GM18870 (cell line): ENCODE data around the gene NKAIN4.

Experiments
- ATAC-seq: cut with Tn5 transposase; IDR thresholded peaks from one replicate; pipeline ENCODE4 v1.9.1; 2021; ENCODE audit warnings: moderate library complexity; ENCODE audit not compliant: unreplicated experiment

The NKAIN4 gene

GRCh38 chr20:63254232-63254605 is at the start of gene NKAIN4:
TSS of gene NKAIN4 (minus strand) at chr20:63254463. CDS start at chr20:63254450, 13 bp downstream.
- ATAC-seq, result no peak

- no peak for ATAC-seq
Measured at GRCh38 chr20:63303095-63303666, 48.9 kb upstream of the NKAIN4 start.

- no peak for ATAC-seq
Measured at GRCh38 chr20:63301671-63302070, 47.4 kb upstream of the NKAIN4 start.

- no peak for ATAC-seq
Measured at GRCh38 chr20:63298731-63299312, 44.6 kb upstream of the NKAIN4 start.

- no peak for ATAC-seq
Measured at GRCh38 chr20:63297796-63298572, 43.7 kb upstream of the NKAIN4 start.

- no peak for ATAC-seq
Measured at GRCh38 chr20:63297371-63297781, 43.1 kb upstream of the NKAIN4 start.

GRCh38 chr20:63296531-63297299 is 42.5 kb upstream of the NKAIN4 start:
- ATAC-seq, result no peak

GRCh38 chr20:63295846-63296245 is 41.6 kb upstream of the NKAIN4 start:
- ATAC-seq, result no peak

- no peak for ATAC-seq
Measured at GRCh38 chr20:63295422-63295821, 41.2 kb upstream of the NKAIN4 start.

GRCh38 chr20:63295018-63295417 is 40.8 kb upstream of the NKAIN4 start:
- ATAC-seq, result no peak

GRCh38 chr20:63294536-63294900 is 40.3 kb upstream of the NKAIN4 start:
- ATAC-seq, result no peak

- ATAC-seq, result no peak
Measured at GRCh38 chr20:63293871-63294535, 39.7 kb upstream of the NKAIN4 start.

GRCh38 chr20:63293456-63293855 is 39.2 kb upstream of the NKAIN4 start:
- no peak for ATAC-seq

GRCh38 chr20:63292904-63293303 is 38.6 kb upstream of the NKAIN4 start, which contains the start of gene COL20A1:
TSS of gene COL20A1 (plus strand) at chr20:63293186. CDS start at chr20:63295108, 1,922 bp downstream.
- no peak for ATAC-seq

- no peak for ATAC-seq
Measured at GRCh38 chr20:63292292-63292701, 38.0 kb upstream of the NKAIN4 start.

- no peak for ATAC-seq
Measured at GRCh38 chr20:63291811-63292210, 37.5 kb upstream of the NKAIN4 start.

GRCh38 chr20:63290677-63291472 is 36.6 kb upstream of the NKAIN4 start:
- no peak for ATAC-seq

GRCh38 chr20:63290136-63290676 is 35.9 kb upstream of the NKAIN4 start:
- no peak for ATAC-seq

GRCh38 chr20:63289311-63290135 is 35.3 kb upstream of the NKAIN4 start:
- no peak for ATAC-seq
